HEK293 (cell line): Measurements from ENCODE around the gene MELTF.

ENCODE experiments used
- CTCF ChIA-PET: fragments of 350-600 bp; formaldehyde crosslinking; extraction: SDS; loops from one replicate; lab custom pipeline; 2021; ENCODE audit warnings: antibody characterized with exemption; lab: Yijun Ruan, JAX
- POLR2A ChIA-PET: fragments of 300-600 bp; formaldehyde crosslinking; extraction: SDS; loops from one replicate; lab custom pipeline; 2020; ENCODE audit warnings: antibody characterized with exemption, inconsistent platforms; lab: Yijun Ruan, JAX
- H3K27ac ChIP-seq: fragments of 200-500 bp; sonication (Bioruptor generic); 2 replicates; pipeline ENCODE4 v1.5.1; 2014; ENCODE audit warnings: low read depth, low read length, control low read depth, inconsistent platforms; ENCODE audit errors: extremely low read depth
- H3K36me3 ChIP-seq, 2 experiments: fragments of 200-500 bp in 1 of 2; sonication (Bioruptor generic) in 1 of 2; 1 replicate in 1 of 2; 2 replicates in 1 of 2; pipeline ENCODE4 v1.5.1; 2014 to 2017; ENCODE audit warnings: inconsistent platforms in 2 of 2, low read length in 2 of 2; ENCODE audit not compliant: control insufficient read depth in 2 of 2, insufficient read depth in 1 of 2
- H3K4me1 ChIP-seq: fragments of 200-500 bp; sonication (Bioruptor generic); 2 replicates; pipeline ENCODE4 v1.5.1; 2014; ENCODE audit warnings: mild to moderate bottlenecking, low read length, inconsistent platforms; ENCODE audit not compliant: control insufficient read depth, insufficient read depth
- H3K4me3 ChIP-seq: 2 replicates; pipeline ENCODE4 v1.5.1; 2011; ENCODE audit warnings: low read depth, mild to moderate bottlenecking, control low read depth, low read length, moderate library complexity
- H3K9me3 ChIP-seq: fragments of 200-500 bp; sonication (Bioruptor generic); 2 replicates; pipeline ENCODE4 v1.5.1; 2014; ENCODE audit warnings: low read depth, low read length, inconsistent platforms; ENCODE audit not compliant: control insufficient read depth, insufficient read depth
- PATZ1 ChIP-seq: fragments of 450-650 bp; formaldehyde crosslinking; IDR thresholded peaks from 2 replicates; pipeline ENCODE4 v1.5.1; 2016; ENCODE audit warnings: missing biosample characterization, missing genetic modification characterization
- SP2 ChIP-seq: fragments of 450-650 bp; formaldehyde crosslinking; IDR thresholded peaks from 2 replicates; pipeline ENCODE4 v1.5.1; 2016; ENCODE audit warnings: missing biosample characterization, missing genetic modification characterization
- ZNF146 ChIP-seq: fragments of 450-650 bp; formaldehyde crosslinking; IDR thresholded peaks from 2 replicates; pipeline ENCODE4 v1.5.1; 2016; ENCODE audit warnings: missing biosample characterization, missing genetic modification characterization
- ZNF214 ChIP-seq: fragments of 450-650 bp; formaldehyde crosslinking; IDR thresholded peaks from 2 replicates; pipeline ENCODE4 v1.5.1; 2017; ENCODE audit warnings: missing biosample characterization, mild to moderate bottlenecking, missing genetic modification characterization, borderline replicate concordance
- ZNF529 ChIP-seq: fragments of 450-650 bp; formaldehyde crosslinking; IDR thresholded peaks from 2 replicates; pipeline ENCODE4 v1.5.1; 2017; ENCODE audit warnings: missing genetic modification characterization, missing biosample characterization; ENCODE audit not compliant: insufficient replicate concordance
- ZNF530 ChIP-seq: fragments of 450-650 bp; formaldehyde crosslinking; IDR thresholded peaks from 2 replicates; pipeline ENCODE4 v1.5.1; 2016; ENCODE audit warnings: low read depth, missing biosample characterization, missing genetic modification characterization
- ZNF558 ChIP-seq: fragments of 450-650 bp; formaldehyde crosslinking; IDR thresholded peaks from 2 replicates; pipeline ENCODE4 v1.5.1; 2016; ENCODE audit warnings: missing biosample characterization, missing genetic modification characterization
- ZNF610 ChIP-seq: fragments of 450-650 bp; formaldehyde crosslinking; IDR thresholded peaks from 2 replicates; pipeline ENCODE4 v1.5.1; 2016; ENCODE audit warnings: missing biosample characterization, missing genetic modification characterization, borderline replicate concordance
- ZNF76 ChIP-seq: fragments of 450-650 bp; formaldehyde crosslinking; IDR thresholded peaks from 2 replicates; pipeline ENCODE4; 2016; ENCODE audit warnings: low read depth, missing biosample characterization, missing genetic modification characterization, borderline replicate concordance
- TF ChIP-seq, protein P1 (sequence below): fragments of 450-650 bp; formaldehyde crosslinking; IDR thresholded peaks from 2 replicates; pipeline ENCODE4 v1.5.1; 2016; ENCODE audit warnings: missing biosample characterization, missing genetic modification characterization, borderline replicate concordance

MELTF gene

GRCh38 chr3:196969134-196969659 is 60.4 kb downstream of the MELTF start (continued):
- peak; percentile 68 for TF ChIP-seq PATZ1 (tag by site-specific recombination)

DNA sequence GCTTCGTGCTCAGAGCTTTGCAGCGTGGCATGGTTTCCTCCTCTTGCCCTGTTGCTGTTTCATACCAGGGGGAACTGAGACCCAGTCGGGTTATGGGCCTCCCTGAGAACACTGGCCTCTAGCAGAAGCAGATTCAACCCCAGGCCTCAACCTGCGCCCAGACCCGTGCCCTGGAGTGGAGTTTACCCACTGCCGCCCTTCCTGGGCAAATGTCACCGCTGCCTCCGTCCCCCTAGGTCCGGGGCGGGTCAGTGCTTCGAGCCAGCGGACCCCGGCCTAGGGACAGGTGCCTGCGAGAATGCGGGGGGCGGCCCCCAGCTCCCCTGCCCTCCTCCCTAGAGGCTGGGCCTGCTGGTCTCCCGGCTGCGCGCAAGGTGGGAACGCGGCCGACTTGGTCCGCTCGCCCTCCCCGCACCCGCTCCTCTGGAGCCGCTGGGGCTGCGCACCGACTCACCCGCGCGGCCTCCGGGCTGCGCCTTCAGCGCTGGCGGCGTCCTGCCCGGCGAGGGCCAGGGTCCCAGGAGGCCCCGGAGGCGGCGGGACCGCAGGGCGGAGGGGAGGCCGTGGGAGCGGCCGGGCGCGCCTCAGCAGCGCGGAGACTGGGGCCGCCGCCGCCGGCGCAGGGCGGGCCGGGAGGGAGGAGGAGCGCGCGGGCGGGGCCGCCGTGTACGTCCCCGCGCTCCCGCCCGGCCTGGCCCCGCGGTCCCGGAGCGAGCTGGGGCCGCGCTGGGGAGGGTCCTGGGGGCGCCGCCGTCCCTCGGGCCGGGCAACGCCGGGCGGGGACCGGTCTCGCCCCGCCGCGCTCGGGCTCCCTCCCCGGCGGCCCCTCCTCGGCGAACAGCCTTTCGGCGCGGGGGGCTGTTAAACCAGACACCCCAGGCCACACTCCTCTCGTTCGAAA is 61.1 kb downstream of the MELTF start, which contains the start of gene PIGZ:
Gene PIGZ, minus strand, starts transcription at position 601 of the 901 bp plus-strand sequence. CDS start 16,802 bp downstream, outside the sequence.
- Histone ChIP-seq H3K36me3 (no peaks in the 10 kb centered on the region), H3K4me3 (peak within 1 kb of the TSS; percentile 50), H3K9me3 (no peaks in the 10 kb centered on the region), H3K4me1 (no peaks in the 10 kb centered on the region)
- CTCF ChIA-PET: interaction anchor here (0.6 to 0.9 kb wide), 2 partner anchors 12 to 179 kb away, joined by 3 to 4 read pairs; no protein-coding TSS in a partner anchor
- POLR2A ChIA-PET: interaction anchor here (0.6 kb wide), 1 partner anchor 385 kb away, joined by 5 read pairs; no protein-coding TSS in a partner anchor
- TF ChIP-seq ZNF529: no peak
- TF ChIP-seq ZNF146: no peak
- 0 out of 2 replicates have a peak, but pooled peaks have one; percentile 13 for TF ChIP-seq SP2
- TF ChIP-seq ZNF530 (tag by site-specific recombination): no peak
- TF ChIP-seq, protein P1, sequence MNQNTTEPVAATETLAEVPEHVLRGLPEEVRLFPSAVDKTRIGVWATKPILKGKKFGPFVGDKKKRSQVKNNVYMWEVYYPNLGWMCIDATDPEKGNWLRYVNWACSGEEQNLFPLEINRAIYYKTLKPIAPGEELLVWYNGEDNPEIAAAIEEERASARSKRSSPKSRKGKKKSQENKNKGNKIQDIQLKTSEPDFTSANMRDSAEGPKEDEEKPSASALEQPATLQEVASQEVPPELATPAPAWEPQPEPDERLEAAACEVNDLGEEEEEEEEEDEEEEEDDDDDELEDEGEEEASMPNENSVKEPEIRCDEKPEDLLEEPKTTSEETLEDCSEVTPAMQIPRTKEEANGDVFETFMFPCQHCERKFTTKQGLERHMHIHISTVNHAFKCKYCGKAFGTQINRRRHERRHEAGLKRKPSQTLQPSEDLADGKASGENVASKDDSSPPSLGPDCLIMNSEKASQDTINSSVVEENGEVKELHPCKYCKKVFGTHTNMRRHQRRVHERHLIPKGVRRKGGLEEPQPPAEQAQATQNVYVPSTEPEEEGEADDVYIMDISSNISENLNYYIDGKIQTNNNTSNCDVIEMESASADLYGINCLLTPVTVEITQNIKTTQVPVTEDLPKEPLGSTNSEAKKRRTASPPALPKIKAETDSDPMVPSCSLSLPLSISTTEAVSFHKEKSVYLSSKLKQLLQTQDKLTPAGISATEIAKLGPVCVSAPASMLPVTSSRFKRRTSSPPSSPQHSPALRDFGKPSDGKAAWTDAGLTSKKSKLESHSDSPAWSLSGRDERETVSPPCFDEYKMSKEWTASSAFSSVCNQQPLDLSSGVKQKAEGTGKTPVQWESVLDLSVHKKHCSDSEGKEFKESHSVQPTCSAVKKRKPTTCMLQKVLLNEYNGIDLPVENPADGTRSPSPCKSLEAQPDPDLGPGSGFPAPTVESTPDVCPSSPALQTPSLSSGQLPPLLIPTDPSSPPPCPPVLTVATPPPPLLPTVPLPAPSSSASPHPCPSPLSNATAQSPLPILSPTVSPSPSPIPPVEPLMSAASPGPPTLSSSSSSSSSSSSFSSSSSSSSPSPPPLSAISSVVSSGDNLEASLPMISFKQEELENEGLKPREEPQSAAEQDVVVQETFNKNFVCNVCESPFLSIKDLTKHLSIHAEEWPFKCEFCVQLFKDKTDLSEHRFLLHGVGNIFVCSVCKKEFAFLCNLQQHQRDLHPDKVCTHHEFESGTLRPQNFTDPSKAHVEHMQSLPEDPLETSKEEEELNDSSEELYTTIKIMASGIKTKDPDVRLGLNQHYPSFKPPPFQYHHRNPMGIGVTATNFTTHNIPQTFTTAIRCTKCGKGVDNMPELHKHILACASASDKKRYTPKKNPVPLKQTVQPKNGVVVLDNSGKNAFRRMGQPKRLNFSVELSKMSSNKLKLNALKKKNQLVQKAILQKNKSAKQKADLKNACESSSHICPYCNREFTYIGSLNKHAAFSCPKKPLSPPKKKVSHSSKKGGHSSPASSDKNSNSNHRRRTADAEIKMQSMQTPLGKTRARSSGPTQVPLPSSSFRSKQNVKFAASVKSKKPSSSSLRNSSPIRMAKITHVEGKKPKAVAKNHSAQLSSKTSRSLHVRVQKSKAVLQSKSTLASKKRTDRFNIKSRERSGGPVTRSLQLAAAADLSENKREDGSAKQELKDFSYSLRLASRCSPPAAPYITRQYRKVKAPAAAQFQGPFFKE (tag by site-specific recombination): no peak
- TF ChIP-seq, all 188 proteins: peak for 1
- peak within 1 kb of the TSS; percentile 56; the same call in 1 of the 2 replicates for H3K27ac ChIP-seq

GRCh38 chr3:196967412-196968232 is 62.0 kb downstream of the MELTF start:
- Histone ChIP-seq H3K27ac (no peak overlapping the region), H3K36me3 (no peaks in the 10 kb centered on the region), H3K4me3 (no peak overlapping the region), H3K4me1 (no peaks in the 10 kb centered on the region)
- TF ChIP-seq ZNF610 (tag by site-specific recombination): no peak
- TF ChIP-seq ZNF76 (tag by site-specific recombination): no peak
- TF ChIP-seq ZNF558: no peak
- TF ChIP-seq ZNF214 (tag by site-specific recombination): no peak
- TF ChIP-seq, all 188 proteins: peak for 0
- ChIA-PET POLR2A (interaction anchor here (0.6 kb wide), 1 partner anchor 385 kb away, joined by 5 read pairs; no protein-coding TSS in a partner anchor), CTCF (interaction anchor here (0.6 kb wide), 1 partner anchor 178 kb away, joined by 4 read pairs; no protein-coding TSS in a partner anchor)
- no peaks in the 10 kb centered on the region for H3K9me3 ChIP-seq
